Measurements from ENCODE around the gene CYP39A1.

- TF ChIP-seq CTCF (IDR thresholded peaks at IDR 0.05; ENCODE audit: low read depth, low read length, poor library complexity, severe bottlenecking): no peak
- no peak for TF ChIP-seq EZH2phosphoT487 (IDR thresholded peaks at IDR 0.05; ENCODE audit: borderline replicate concordance, low read length)
Observed at GRCh38 chr6:46583081-46583480, 69.5 kb downstream of the CYP39A1 start.

Measured in DOHH2 (cell line).